IgD-negative memory B cell (primary cell): ENCODE measurements around the gene SH2D1A. TPM values are rescaled to one million over a fixed set of nuclear protein-coding genes. Genes with fewer than 3 reads are reported as not detected.
"Not testable (repeated sequence)": the region's sequence is repeated elsewhere in the genome, so short reads cannot be mapped to it uniquely, and the experiment has no call there.

Experiments
- H3K27ac Mint-ChIP-seq, 3 donors: one replicate each; pipeline ENCODE4 v1.8.0; 2020 to 2022; ENCODE audit warnings: mild to moderate bottlenecking in 3 of 3, mixed read lengths in 3 of 3, moderate library complexity in 1 of 3
- H3K27me3 Mint-ChIP-seq: one replicate; pipeline ENCODE4 v1.8.0; 2021; ENCODE audit warnings: mixed read lengths
- H3K36me3 Mint-ChIP-seq: one replicate; pipeline ENCODE4 v1.8.0; 2020; ENCODE audit warnings: mild to moderate bottlenecking, mixed read lengths
- H3K4me1 Mint-ChIP-seq, 3 donors: one replicate each; pipeline ENCODE4 v1.8.0; 2020 to 2022; ENCODE audit warnings: mixed read lengths in 3 of 3, mild to moderate bottlenecking in 1 of 3
- H3K4me3 Mint-ChIP-seq, 4 donors: one replicate each; pipeline ENCODE4 v1.8.0; 2020 to 2022; ENCODE audit warnings: mild to moderate bottlenecking in 4 of 4, mixed read lengths in 4 of 4, moderate library complexity in 3 of 4
- H3K9me3 Mint-ChIP-seq, 3 donors: one replicate each; pipeline ENCODE4 v1.8.0; 2020 to 2021; ENCODE audit warnings: mixed read lengths in 3 of 3, mild to moderate bottlenecking in 1 of 3
- polyA plus RNA-seq: library from polyadenylated mRNA; unstranded; fragments of 300-500 nt; fragmentation: Illumina TruSeq; gene quantifications from one replicate; pipeline ENCODE4 v1.2.3, GENCODE V29; 2021

The SH2D1A gene
- polyA plus RNA-seq, 1 donor from 2014 or later: 4.2 TPM

GRCh38 chrX:124388562-124388961 is 42.2 kb downstream of the SH2D1A start:
- Mint-ChIP-seq H3K4me1 (peaks cover 0 to 1% (median 0%) of the 10 kb centered on the region in 3 donors), H3K36me3 (no peaks in the 10 kb centered on the region), H3K27me3 (peaks cover 5% of the 10 kb centered on the region), H3K4me3 (no peak overlapping the region), H3K27ac (no peak overlapping the region), H3K9me3 (no peaks in the 10 kb centered on the region)

GRCh38 chrX:124392794-124393193 is 46.4 kb downstream of the SH2D1A start:
- no peak overlapping the region for H3K27ac Mint-ChIP-seq
- peaks cover 2% of the 10 kb centered on the region for H3K27me3 Mint-ChIP-seq
- no peaks in the 10 kb centered on the region for H3K36me3 Mint-ChIP-seq
- no peak overlapping the region for H3K4me3 Mint-ChIP-seq
- no peaks in the 10 kb centered on the region for H3K9me3 Mint-ChIP-seq
- H3K4me1 Mint-ChIP-seq: peaks cover 9 to 15% (median 12%) of the 10 kb centered on the region in 3 donors

GRCh38 chrX:124393238-124393637 is 46.9 kb downstream of the SH2D1A start:
- no peaks in the 10 kb centered on the region for H3K9me3 Mint-ChIP-seq
- H3K27me3 Mint-ChIP-seq: peaks cover 2% of the 10 kb centered on the region
- H3K4me1 Mint-ChIP-seq: peaks cover 9 to 15% (median 12%) of the 10 kb centered on the region in 3 donors
- H3K36me3 Mint-ChIP-seq: no peaks in the 10 kb centered on the region
- H3K27ac Mint-ChIP-seq: no peak overlapping the region
- no peak overlapping the region for H3K4me3 Mint-ChIP-seq

- no peak overlapping the region for H3K27ac Mint-ChIP-seq
- peaks cover 9 to 15% (median 12%) of the 10 kb centered on the region in 3 donors for H3K4me1 Mint-ChIP-seq
- H3K9me3 Mint-ChIP-seq: no peaks in the 10 kb centered on the region
- peak overlapping the region in 1 of 4 donors; percentile 54 for H3K4me3 Mint-ChIP-seq
- H3K36me3 Mint-ChIP-seq: no peaks in the 10 kb centered on the region
- peaks cover 2% of the 10 kb centered on the region for H3K27me3 Mint-ChIP-seq
Observed at GRCh38 chrX:124393659-124394058, 47.3 kb downstream of the SH2D1A start.

GRCh38 chrX:124395145-124395880 is 49.0 kb downstream of the SH2D1A start:
- peaks cover 9 to 15% (median 12%) of the 10 kb centered on the region in 3 donors for H3K4me1 Mint-ChIP-seq
- peak overlapping the region in 2 of 4 donors; percentile 46 to 72 for H3K4me3 Mint-ChIP-seq
- peaks cover 2% of the 10 kb centered on the region for H3K27me3 Mint-ChIP-seq
- no peak overlapping the region for H3K27ac Mint-ChIP-seq
- H3K36me3 Mint-ChIP-seq: no peaks in the 10 kb centered on the region
- H3K9me3 Mint-ChIP-seq: no peaks in the 10 kb centered on the region

- Mint-ChIP-seq H3K27ac (no peak overlapping the region), H3K4me3 (no peak overlapping the region), H3K9me3 (no peaks in the 10 kb centered on the region), H3K4me1 (peaks cover 0 to 2% (median 0%) of the 10 kb centered on the region in 3 donors), H3K36me3 (no peaks in the 10 kb centered on the region), H3K27me3 (peaks cover 5% of the 10 kb centered on the region)
Observed at GRCh38 chrX:124401696-124402095, 55.3 kb downstream of the SH2D1A start.

- Mint-ChIP-seq H3K27me3 (peaks cover 5% of the 10 kb centered on the region), H3K36me3 (no peaks in the 10 kb centered on the region), H3K27ac (no peak overlapping the region), H3K4me3 (no peak overlapping the region), H3K9me3 (no peaks in the 10 kb centered on the region), H3K4me1 (no peaks in the 10 kb centered on the region)
Observed at GRCh38 chrX:124405868-124406267, 59.5 kb downstream of the SH2D1A start.

GRCh38 chrX:124406294-124407014 is 60.1 kb downstream of the SH2D1A start:
- Mint-ChIP-seq H3K36me3 (no peaks in the 10 kb centered on the region), H3K4me1 (no peaks in the 10 kb centered on the region), H3K4me3 (no peak overlapping the region), H3K27me3 (peaks cover 5% of the 10 kb centered on the region), H3K9me3 (no peaks in the 10 kb centered on the region), H3K27ac (no peak overlapping the region)

GRCh38 chrX:124407226-124407625 is 60.9 kb downstream of the SH2D1A start:
- H3K4me3 Mint-ChIP-seq: no peak overlapping the region
- H3K4me1 Mint-ChIP-seq: no peaks in the 10 kb centered on the region
- H3K36me3 Mint-ChIP-seq: no peaks in the 10 kb centered on the region
- peaks cover 5% of the 10 kb centered on the region for H3K27me3 Mint-ChIP-seq
- no peaks in the 10 kb centered on the region for H3K9me3 Mint-ChIP-seq
- no peak overlapping the region for H3K27ac Mint-ChIP-seq

GRCh38 chrX:124408380-124408779 is 62.0 kb downstream of the SH2D1A start:
- H3K4me3 Mint-ChIP-seq, H3K36me3 Mint-ChIP-seq, H3K27me3 Mint-ChIP-seq, H3K27ac Mint-ChIP-seq, H3K4me1 Mint-ChIP-seq, H3K9me3 Mint-ChIP-seq: not testable (repeated sequence)

GRCh38 chrX:124413244-124413643 is 66.9 kb downstream of the SH2D1A start:
- Mint-ChIP-seq H3K9me3 (peaks cover 0 to 2% (median 0%) of the 10 kb centered on the region in 3 donors), H3K4me3 (no peak overlapping the region), H3K27me3 (no peaks in the 10 kb centered on the region), H3K27ac (no peak overlapping the region), H3K36me3 (no peaks in the 10 kb centered on the region), H3K4me1 (no peaks in the 10 kb centered on the region)

- H3K27me3 Mint-ChIP-seq: no peaks in the 10 kb centered on the region
- H3K4me1 Mint-ChIP-seq: no peaks in the 10 kb centered on the region
- no peak overlapping the region for H3K4me3 Mint-ChIP-seq
Observed at GRCh38 chrX:124414281-124414680, 67.9 kb downstream of the SH2D1A start.

GRCh38 chrX:124415115-124415800 is 68.9 kb downstream of the SH2D1A start:
- no peaks in the 10 kb centered on the region for H3K36me3 Mint-ChIP-seq
- no peak overlapping the region for H3K27ac Mint-ChIP-seq
- no peak overlapping the region for H3K4me3 Mint-ChIP-seq
- no peaks in the 10 kb centered on the region for H3K4me1 Mint-ChIP-seq
- peaks cover 0 to 2% (median 0%) of the 10 kb centered on the region in 3 donors for H3K9me3 Mint-ChIP-seq
- H3K27me3 Mint-ChIP-seq: no peaks in the 10 kb centered on the region

More at GRCh38 chrX:124414281-124414680, 67.9 kb downstream of the SH2D1A start:
- no peak overlapping the region for H3K27ac Mint-ChIP-seq
- H3K36me3 Mint-ChIP-seq: no peaks in the 10 kb centered on the region
- peaks cover 0 to 2% (median 0%) of the 10 kb centered on the region in 3 donors for H3K9me3 Mint-ChIP-seq

- no peaks in the 10 kb centered on the region for H3K36me3 Mint-ChIP-seq
- peaks cover 0 to 4% (median 4%) of the 10 kb centered on the region in 3 donors for H3K9me3 Mint-ChIP-seq
- no peaks in the 10 kb centered on the region for H3K27me3 Mint-ChIP-seq
- H3K27ac Mint-ChIP-seq: no peak overlapping the region
- H3K4me1 Mint-ChIP-seq: no peaks in the 10 kb centered on the region
- H3K4me3 Mint-ChIP-seq: no peak overlapping the region
Observed at GRCh38 chrX:124421898-124422655, 75.7 kb downstream of the SH2D1A start.
